HEK293 (cell line): ENCODE results near the gene APOLD1.
A peak's percentile ranks its signal among the peaks of the same experiment; 100 is the strongest.

Experiments used
- IKZF3 ChIP-seq: fragments of 450-650 bp; IDR thresholded peaks from 2 replicates; pipeline ENCODE4 v1.5.0; 2018; ENCODE audit warnings: missing biosample characterization, mild to moderate bottlenecking, missing genetic modification characterization, moderate library complexity
- KLF17 ChIP-seq: fragments of 450-650 bp; formaldehyde crosslinking; IDR thresholded peaks from 2 replicates; pipeline ENCODE4 v1.5.1; 2016; ENCODE audit warnings: missing biosample characterization, missing genetic modification characterization
- KLF9 ChIP-seq: fragments of 450-650 bp; formaldehyde crosslinking; IDR thresholded peaks from 2 replicates; pipeline ENCODE4 v1.5.1; 2016; ENCODE audit warnings: missing biosample characterization, missing genetic modification characterization, low read depth
- MZF1 ChIP-seq: fragments of 450-650 bp; formaldehyde crosslinking; IDR thresholded peaks from 2 replicates; pipeline ENCODE4 v1.5.1; 2017; ENCODE audit warnings: missing biosample characterization, missing genetic modification characterization, borderline replicate concordance
- OSR2 ChIP-seq: fragments of 450-650 bp; formaldehyde crosslinking; IDR thresholded peaks from 2 replicates; pipeline ENCODE4 v1.5.1; 2016; ENCODE audit warnings: missing biosample characterization, missing genetic modification characterization
- RBAK ChIP-seq: fragments of 450-650 bp; formaldehyde crosslinking; IDR thresholded peaks from 2 replicates; pipeline ENCODE4 v1.5.1; 2016; ENCODE audit warnings: missing biosample characterization, missing genetic modification characterization
- REPIN1 ChIP-seq: fragments of 450-650 bp; formaldehyde crosslinking; IDR thresholded peaks from 2 replicates; pipeline ENCODE4 v1.5.1; 2017; ENCODE audit warnings: missing biosample characterization, missing genetic modification characterization, low read depth
- SCRT2 ChIP-seq: fragments of 450-650 bp; formaldehyde crosslinking; IDR thresholded peaks from 2 replicates; pipeline ENCODE4 v1.5.1; 2016; ENCODE audit warnings: missing biosample characterization, missing genetic modification characterization
- ZBTB44 ChIP-seq: fragments of 450-650 bp; IDR thresholded peaks from 2 replicates; pipeline ENCODE4 v1.5.1; 2018; ENCODE audit warnings: missing biosample characterization, mild to moderate bottlenecking, missing genetic modification characterization
- ZEB2 ChIP-seq: fragments of 450-650 bp; formaldehyde crosslinking; IDR thresholded peaks from 2 replicates; pipeline ENCODE4 v1.5.1; 2016; ENCODE audit warnings: missing biosample characterization, missing genetic modification characterization
- ZIC2 ChIP-seq: fragments of 450-650 bp; formaldehyde crosslinking; IDR thresholded peaks from 2 replicates; pipeline ENCODE4 v1.5.1; 2016; ENCODE audit warnings: missing biosample characterization, missing genetic modification characterization
- ZNF121 ChIP-seq: fragments of 450-650 bp; formaldehyde crosslinking; IDR thresholded peaks from 2 replicates; pipeline ENCODE4 v1.5.1; 2016; ENCODE audit warnings: missing biosample characterization, missing genetic modification characterization
- ZNF211 ChIP-seq: fragments of 450-650 bp; formaldehyde crosslinking; IDR thresholded peaks from 2 replicates; pipeline ENCODE4 v1.5.1; 2016; ENCODE audit warnings: low read depth, missing biosample characterization, missing genetic modification characterization
- ZNF26 ChIP-seq: fragments of 450-650 bp; formaldehyde crosslinking; IDR thresholded peaks from 2 replicates; pipeline ENCODE4 v1.5.1; 2016; ENCODE audit warnings: missing biosample characterization, missing genetic modification characterization
- ZNF266 ChIP-seq: fragments of 450-650 bp; formaldehyde crosslinking; IDR thresholded peaks from 2 replicates; pipeline ENCODE4 v1.5.1; 2016; ENCODE audit warnings: missing biosample characterization, missing genetic modification characterization, low read depth
- ZNF335 ChIP-seq: fragments of 450-650 bp; formaldehyde crosslinking; conservative IDR thresholded peaks from 2 replicates; pipeline ENCODE4 v1.5.1; 2016; ENCODE audit warnings: missing biosample characterization, missing genetic modification characterization
- ZNF394 ChIP-seq: fragments of 450-650 bp; formaldehyde crosslinking; IDR thresholded peaks from 2 replicates; pipeline ENCODE4 v1.5.1; 2016; ENCODE audit warnings: missing biosample characterization, missing genetic modification characterization, mild to moderate bottlenecking, moderate library complexity, borderline replicate concordance
- ZNF404 ChIP-seq: fragments of 450-650 bp; formaldehyde crosslinking; IDR thresholded peaks from 2 replicates; pipeline ENCODE4 v1.5.1; 2017; ENCODE audit warnings: missing biosample characterization, missing genetic modification characterization
- ZNF423 ChIP-seq: fragments of 450-650 bp; formaldehyde crosslinking; IDR thresholded peaks from 2 replicates; pipeline ENCODE4 v1.5.1; 2016; ENCODE audit warnings: missing biosample characterization, missing genetic modification characterization
- ZNF555 ChIP-seq: fragments of 450-650 bp; formaldehyde crosslinking; conservative IDR thresholded peaks from 2 replicates; pipeline ENCODE4 v1.5.1; 2017; ENCODE audit warnings: missing biosample characterization, mild to moderate bottlenecking, missing genetic modification characterization, inconsistent platforms
- ZNF561 ChIP-seq: fragments of 450-650 bp; IDR thresholded peaks from 2 replicates; pipeline ENCODE4 v1.5.1; 2018; ENCODE audit warnings: missing biosample characterization, missing genetic modification characterization, borderline replicate concordance
- ZNF629 ChIP-seq: fragments of 450-650 bp; formaldehyde crosslinking; IDR thresholded peaks from 2 replicates; pipeline ENCODE4 v1.5.1; 2017; ENCODE audit warnings: missing biosample characterization, missing genetic modification characterization
- ZNF776 ChIP-seq: fragments of 450-650 bp; formaldehyde crosslinking; IDR thresholded peaks from 2 replicates; pipeline ENCODE4 v1.5.0; 2017; ENCODE audit warnings: missing biosample characterization, missing genetic modification characterization, borderline replicate concordance
- TF ChIP-seq, protein P1 (sequence below): fragments of 450-650 bp; formaldehyde crosslinking; IDR thresholded peaks from 2 replicates; pipeline ENCODE4; 2016; ENCODE audit warnings: missing biosample characterization, missing genetic modification characterization
- TF ChIP-seq, protein P2 (sequence below): fragments of 450-650 bp; formaldehyde crosslinking; IDR thresholded peaks from 2 replicates; pipeline ENCODE4 v1.5.1; 2016; ENCODE audit warnings: missing biosample characterization, missing genetic modification characterization

Gene APOLD1

GRCh38 chr12:12784911-12785814 lies at the start of gene APOLD1 (continued):
- TF ChIP-seq RBAK (tag by site-specific recombination) (no peak), OSR2 (tag by site-specific recombination) (no peak), ZNF555 (tag by site-specific recombination) (no peak), MZF1 (no peak), ZNF423 (tag by site-specific recombination) (no peak), ZIC2 (tag by site-specific recombination) (peak; percentile 91), ZNF629 (tag by site-specific recombination) (peak; percentile 86), KLF9 (tag by site-specific recombination) (peak; percentile 48; the same call in 1 of the 2 replicates), ZNF121 (tag by site-specific recombination) (no peak), ZNF266 (tag by site-specific recombination) (no peak), ZBTB44 (tag by site-specific recombination) (peak; percentile 91), ZNF335 (peak; percentile 32; the same call in 1 of the 2 replicates), ZNF26 (tag by site-specific recombination) (no peak), ZNF776 (no peak), ZNF394 (tag by site-specific recombination) (no peak), IKZF3 (tag by site-specific recombination) (peak; percentile 8), ZEB2 (tag by site-specific recombination) (0 out of 2 replicates have a peak, but pooled peaks have one; percentile 40), ZNF211 (tag by site-specific recombination) (no peak), ZNF404 (tag by site-specific recombination) (no peak), KLF17 (0 out of 2 replicates have a peak, but pooled peaks have one; percentile 9), ZNF561 (tag by site-specific recombination) (0 out of 2 replicates have a peak, but pooled peaks have one; percentile 38), REPIN1 (tag by site-specific recombination) (no peak), SCRT2 (no peak)
- TF ChIP-seq, protein P1, sequence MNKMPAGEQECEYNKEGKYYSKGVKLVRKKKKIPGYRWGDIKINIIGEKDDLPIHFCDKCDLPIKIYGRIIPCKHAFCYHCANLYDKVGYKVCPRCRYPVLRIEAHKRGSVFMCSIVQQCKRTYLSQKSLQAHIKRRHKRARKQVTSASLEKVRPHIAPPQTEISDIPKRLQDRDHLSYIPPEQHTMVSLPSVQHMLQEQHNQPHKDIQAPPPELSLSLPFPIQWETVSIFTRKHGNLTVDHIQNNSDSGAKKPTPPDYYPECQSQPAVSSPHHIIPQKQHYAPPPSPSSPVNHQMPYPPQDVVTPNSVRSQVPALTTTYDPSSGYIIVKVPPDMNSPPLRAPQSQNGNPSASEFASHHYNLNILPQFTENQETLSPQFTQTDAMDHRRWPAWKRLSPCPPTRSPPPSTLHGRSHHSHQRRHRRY = no peak
- TF ChIP-seq, protein P2, sequence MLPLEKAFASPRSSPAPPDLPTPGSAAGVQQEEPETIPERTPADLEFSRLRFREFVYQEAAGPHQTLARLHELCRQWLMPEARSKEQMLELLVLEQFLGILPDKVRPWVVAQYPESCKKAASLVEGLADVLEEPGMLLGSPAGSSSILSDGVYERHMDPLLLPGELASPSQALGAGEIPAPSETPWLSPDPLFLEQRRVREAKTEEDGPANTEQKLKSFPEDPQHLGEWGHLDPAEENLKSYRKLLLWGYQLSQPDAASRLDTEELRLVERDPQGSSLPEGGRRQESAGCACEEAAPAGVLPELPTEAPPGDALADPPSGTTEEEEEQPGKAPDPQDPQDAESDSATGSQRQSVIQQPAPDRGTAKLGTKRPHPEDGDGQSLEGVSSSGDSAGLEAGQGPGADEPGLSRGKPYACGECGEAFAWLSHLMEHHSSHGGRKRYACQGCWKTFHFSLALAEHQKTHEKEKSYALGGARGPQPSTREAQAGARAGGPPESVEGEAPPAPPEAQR (tag by site-specific recombination) = no peak
- TF ChIP-seq, all 188 proteins: peak for 19
